ENCODE measurements around the gene OSTN. TPM values are rescaled to one million over a fixed set of nuclear protein-coding genes. Genes with fewer than 3 reads are reported as not detected.

The OSTN gene
- total and polyA plus RNA-seq, 2 of the 13 experiments (the other 11 are each of a cell fraction or from before 2014, with no cell fraction given), result not detected

- TF ChIP-seq GATA4 (IDR thresholded peaks at IDR 0.05; ENCODE audit: borderline replicate concordance, low read depth), result no peak
- no peak for TF ChIP-seq MIXL1 (CRISPR knock-in tag; IDR thresholded peaks at IDR 0.05)
- TF ChIP-seq NFIB (CRISPR knock-in tag; IDR thresholded peaks at IDR 0.05; ENCODE audit: borderline replicate concordance), result no peak
- TF ChIP-seq RARA (CRISPR knock-in tag; IDR thresholded peaks at IDR 0.05), result no peak
- TF ChIP-seq POLR2AphosphoS2 (IDR thresholded peaks at IDR 0.05; ENCODE audit: low read depth, low read length), result no peak
- no peak for TF ChIP-seq ZNF567 (CRISPR knock-in tag; IDR thresholded peaks at IDR 0.05; ENCODE audit: borderline replicate concordance)
- no peak for TF ChIP-seq ZBTB7B (CRISPR knock-in tag; IDR thresholded peaks at IDR 0.05)
These were observed 35.2 kb downstream of the OSTN start (continued) for GRCh38 chr3:191234216-191234615.

- Histone ChIP-seq H2AFZ (ENCODE audit: low read length) (no peak overlapping the region), H3K27ac (ENCODE audit: extremely low read length, insufficient read depth, low read length) (no peak overlapping the region), H3K79me2 (ENCODE audit: insufficient read depth, low read length) (no peaks in the 10 kb centered on the region), H4K20me1 (ENCODE audit: insufficient read depth, low read length) (no peaks in the 10 kb centered on the region), H3K9ac (ENCODE audit: insufficient read depth, low read depth, low read length) (no peak overlapping the region), H3K9me3 (ENCODE audit: low read length) (no peaks in the 10 kb centered on the region), H3K27me3 (ENCODE audit: control insufficient read depth in 1 of 2, insufficient read depth in 2 of 2, low read length in 2 of 2) (no peaks in the 10 kb centered on the region; a peak in 1 of 5 replicates), H3K4me2 (ENCODE audit: low read depth, low read length) (no peak overlapping the region), H3K36me3 (replicated peaks in 1 of 2; ENCODE audit: control insufficient read depth in 1 of 2, insufficient read depth in 2 of 2, low read length in 2 of 2) (no peaks in the 10 kb centered on the region), H3K4me3 (replicated peaks in 1 of 3; ENCODE audit: insufficient read depth in 1 of 3, low read depth in 2 of 3, low read length in 3 of 3) (no peak overlapping the region), H3K4me1 (ENCODE audit: insufficient read depth, low read length) (peaks cover 11% of the 10 kb centered on the region)
- ChIA-PET CTCF (ENCODE audit: low intra/inter-chr PET ratio, low total read pairs) (no interaction called here), POLR2A (no interaction called here)
- intact Hi-C loops (cut with micrococcal nuclease; ENCODE audit: unreplicated experiment), result no loop called here
- no peak for FAIRE-seq
- no TSS peak for BruUV-seq (replicated peaks)
- ATAC-seq, result no peak
- TF ChIP-seq PHF5A (CRISPR knock-in tag; IDR thresholded peaks at IDR 0.05; ENCODE audit: low read depth, unreplicated experiment), result no peak
- TF ChIP-seq HOMEZ (CRISPR knock-in tag; IDR thresholded peaks at IDR 0.05; ENCODE audit: low read depth), result no peak
- no peak for TF ChIP-seq PLSCR1 (CRISPR knock-in tag; IDR thresholded peaks at IDR 0.05; ENCODE audit: borderline replicate concordance)
- TF ChIP-seq ZSCAN9 (CRISPR knock-in tag; IDR thresholded peaks at IDR 0.05; ENCODE audit: borderline replicate concordance), result no peak
- no peak for TF ChIP-seq ZNF33B (CRISPR knock-in tag; IDR thresholded peaks at IDR 0.05)
- TF ChIP-seq ZNF562 (CRISPR knock-in tag; IDR thresholded peaks at IDR 0.05; ENCODE audit: borderline replicate concordance), result no peak
- TF ChIP-seq IRX3 (CRISPR knock-in tag; IDR thresholded peaks at IDR 0.05; ENCODE audit: borderline replicate concordance, low read depth), result no peak
- no peak for TF ChIP-seq ATF7-NPFF (CRISPR knock-in tag; IDR thresholded peaks at IDR 0.05; ENCODE audit: low read depth)
- no peak for TF ChIP-seq THRA (CRISPR knock-in tag; IDR thresholded peaks at IDR 0.05; ENCODE audit: borderline replicate concordance)
- no peak for TF ChIP-seq GATAD1 (CRISPR knock-in tag; IDR thresholded peaks at IDR 0.05)
- no peak for DNase-seq (ENCODE audit: low spot score)
- 17% methylated on average over 4 of the region's 4 CpGs for WGBS (ENCODE audit: low lambda C conversion rate)
- in situ Hi-C loops (cut with HindIII; ENCODE audit: extremely low pct_ligation_motif_present, low pct_unique_long_range_greater_than_20kb), result no loop called here
These were observed 36.6 kb downstream of the OSTN start for GRCh38 chr3:191235331-191236314.

All from HepG2 (cell line).